SKM-1 treated with dmso at 0.1 percent for 144 hours (cell line): ENCODE results near the gene ALK.

ENCODE experiments used
- DNase-seq: peaks from one replicate; lab custom pipeline; 2025; ENCODE audit not compliant: unreplicated experiment; lab: John Stamatoyannopoulos, UW

ALK gene

GRCh38 chr2:29388071-29388470, 533.3 kb downstream of the ALK start:
- DNase-seq = no peak

- no peak for DNase-seq
Observed at GRCh38 chr2:29382486-29382885, 538.9 kb downstream of the ALK start.

- no peak for DNase-seq
Observed at GRCh38 chr2:29377788-29378187, 543.6 kb downstream of the ALK start.

GRCh38 chr2:29376541-29376940, 544.8 kb downstream of the ALK start:
- no peak for DNase-seq

- DNase-seq = no peak
Observed at GRCh38 chr2:29375843-29376242, 545.5 kb downstream of the ALK start.

GRCh38 chr2:29374823-29375222, 546.6 kb downstream of the ALK start:
- DNase-seq = no peak

- DNase-seq = no peak
Observed at GRCh38 chr2:29373870-29374269, 547.5 kb downstream of the ALK start.

- DNase-seq = no peak
Observed at GRCh38 chr2:29372185-29372584, 549.2 kb downstream of the ALK start.

GRCh38 chr2:29370581-29371125, 550.7 kb downstream of the ALK start:
- DNase-seq = no peak

GRCh38 chr2:29370173-29370572, 551.2 kb downstream of the ALK start:
- DNase-seq = no peak

- no peak for DNase-seq
Observed at GRCh38 chr2:29368659-29369040, 552.7 kb downstream of the ALK start.

- DNase-seq = no peak
Observed at GRCh38 chr2:29367986-29368658, 553.3 kb downstream of the ALK start.

GRCh38 chr2:29363111-29363510, 558.3 kb downstream of the ALK start:
- DNase-seq = no peak

GRCh38 chr2:29361231-29361630, 560.2 kb downstream of the ALK start:
- DNase-seq = no peak

GRCh38 chr2:29360016-29360784, 561.2 kb downstream of the ALK start:
- no peak for DNase-seq

- no peak for DNase-seq
Observed at GRCh38 chr2:29353403-29353991, 567.9 kb downstream of the ALK start.

GRCh38 chr2:29351916-29352591, 569.3 kb downstream of the ALK start:
- DNase-seq = no peak

GRCh38 chr2:29351248-29351647, 570.1 kb downstream of the ALK start:
- DNase-seq = no peak

GRCh38 chr2:29349316-29350030, 571.9 kb downstream of the ALK start:
- DNase-seq = no peak

GRCh38 chr2:29347774-29348461, 573.5 kb downstream of the ALK start:
- DNase-seq = no peak
